Natural killer cell (primary cell): ENCODE data around the gene MMP2. TPM values are rescaled to one million over a fixed set of nuclear protein-coding genes. Genes with fewer than 3 reads are reported as not detected.

Experiments used
- ATAC-seq, 3 donors: fragments of 150-1000 bp in 2 of 3; fragments of 200-7000 bp in 1 of 3; cut with Tn5 transposase; 1 replicate in 1 of 3; 2 replicates in 2 of 3; pipeline ENCODE4 v1.10.0; 2021; ENCODE audit warnings: mild to moderate bottlenecking in 2 of 3, moderate library complexity in 2 of 3
- DNase-seq, 2 donors: peaks; one replicate each; pipeline versions ENCODE4 v3.0.0 to v3.0.0-alpha.2; 2013 to 2021; ENCODE audit warnings: mixed read lengths in 1 of 2
- H3K27ac ChIP-seq: one replicate; pipeline ENCODE4 v1.5.1; 2013; ENCODE audit warnings: mild to moderate bottlenecking, low read length
- H3K27me3 ChIP-seq: one replicate; pipeline ENCODE4 v1.6.1; 2013; ENCODE audit warnings: low read length; ENCODE audit not compliant: control insufficient read depth, insufficient read depth
- H3K36me3 ChIP-seq: one replicate; pipeline ENCODE4 v1.6.1; 2013; ENCODE audit warnings: low read length; ENCODE audit not compliant: control insufficient read depth, insufficient read depth
- H3K4me1 ChIP-seq: one replicate; pipeline ENCODE4 v1.6.1; 2013; ENCODE audit warnings: low read length; ENCODE audit not compliant: control insufficient read depth, insufficient read depth
- H3K4me3 ChIP-seq: one replicate; pipeline ENCODE4 v1.5.1; 2013; ENCODE audit warnings: low read length
- H3K9me3 ChIP-seq: one replicate; pipeline ENCODE4 v1.6.1; 2013; ENCODE audit warnings: low read length; ENCODE audit not compliant: control insufficient read depth, insufficient read depth
- H3K27ac Mint-ChIP-seq, 2 donors: one replicate each; pipeline ENCODE4 v1.8.0; 2022; ENCODE audit warnings: mild to moderate bottlenecking in 2 of 2, mixed read lengths in 2 of 2, moderate library complexity in 1 of 2
- H3K27me3 Mint-ChIP-seq, 2 donors: one replicate each; pipeline ENCODE4 v1.8.0; 2022; ENCODE audit warnings: low read depth in 2 of 2, mixed read lengths in 2 of 2
- H3K36me3 Mint-ChIP-seq: one replicate; pipeline ENCODE4 v1.8.0; 2022; ENCODE audit warnings: mixed read lengths
- H3K4me1 Mint-ChIP-seq, 2 donors: one replicate each; pipeline ENCODE4 v1.8.0; 2022; ENCODE audit warnings: mixed read lengths in 2 of 2
- H3K4me3 Mint-ChIP-seq: one replicate; pipeline ENCODE4 v1.8.0; 2022; ENCODE audit warnings: mild to moderate bottlenecking, moderate library complexity, mixed read lengths
- H3K9me3 Mint-ChIP-seq, 2 donors: one replicate each; pipeline ENCODE4 v1.8.0; 2022; ENCODE audit warnings: mixed read lengths in 2 of 2
- WGBS: methylation state at CpG from one replicate; pipeline ENCODE4 v1.1.7; 2013; ENCODE audit warnings: missing lambda C conversion rate; ENCODE audit not compliant: insufficient coverage; 5-methylcytosine and 5-hydroxymethylcytosine counted together
- intact Hi-C: fragments of 100-400 bp; cut with micrococcal nuclease; formaldehyde crosslinking; loops from one replicate; pipeline ENCODE4 v1.14.2; 2022
- total RNA-seq, 4 donors: library from RNA; stranded (reverse); fragments of 120-200 nt in 1 of 4; gene quantifications; one replicate each; pipeline versions ENCODE4 v1.2.3 to v1.2.4, GENCODE V29; 2013 to 2022
- TF ChIP-seq, protein P1 (sequence below): fragments of 200-600 bp; IDR thresholded peaks from one replicate; pipeline ENCODE4 v1.8.0; 2022; ENCODE audit warnings: antibody characterized with exemption

The MMP2 gene
- total RNA-seq, 3 donors from 2014 or later (not counting 1 experiment from before 2014, with no cell fraction given), result not detected

GRCh38 chr16:55447231-55447630, 31.8 kb upstream of the MMP2 start:
- no peak for DNase-seq
- TF ChIP-seq, protein P1, sequence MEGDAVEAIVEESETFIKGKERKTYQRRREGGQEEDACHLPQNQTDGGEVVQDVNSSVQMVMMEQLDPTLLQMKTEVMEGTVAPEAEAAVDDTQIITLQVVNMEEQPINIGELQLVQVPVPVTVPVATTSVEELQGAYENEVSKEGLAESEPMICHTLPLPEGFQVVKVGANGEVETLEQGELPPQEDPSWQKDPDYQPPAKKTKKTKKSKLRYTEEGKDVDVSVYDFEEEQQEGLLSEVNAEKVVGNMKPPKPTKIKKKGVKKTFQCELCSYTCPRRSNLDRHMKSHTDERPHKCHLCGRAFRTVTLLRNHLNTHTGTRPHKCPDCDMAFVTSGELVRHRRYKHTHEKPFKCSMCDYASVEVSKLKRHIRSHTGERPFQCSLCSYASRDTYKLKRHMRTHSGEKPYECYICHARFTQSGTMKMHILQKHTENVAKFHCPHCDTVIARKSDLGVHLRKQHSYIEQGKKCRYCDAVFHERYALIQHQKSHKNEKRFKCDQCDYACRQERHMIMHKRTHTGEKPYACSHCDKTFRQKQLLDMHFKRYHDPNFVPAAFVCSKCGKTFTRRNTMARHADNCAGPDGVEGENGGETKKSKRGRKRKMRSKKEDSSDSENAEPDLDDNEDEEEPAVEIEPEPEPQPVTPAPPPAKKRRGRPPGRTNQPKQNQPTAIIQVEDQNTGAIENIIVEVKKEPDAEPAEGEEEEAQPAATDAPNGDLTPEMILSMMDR, result no peak
- WGBS, result 86% methylated on average over 11 of the region's 12 CpGs
- Histone ChIP-seq H3K4me1 (no peaks in the 10 kb centered on the region), H3K9me3 (no peaks in the 10 kb centered on the region), H3K4me3 (no peak overlapping the region), H3K36me3 (no peaks in the 10 kb centered on the region), H3K27ac (no peak overlapping the region), H3K27me3 (no peaks in the 10 kb centered on the region)
- H3K4me1 Mint-ChIP-seq, result no peaks in the 10 kb centered on the region
- no peak for ATAC-seq
- no peak overlapping the region for H3K4me3 Mint-ChIP-seq
- no peak overlapping the region for H3K27ac Mint-ChIP-seq
- no peaks in the 10 kb centered on the region for H3K9me3 Mint-ChIP-seq
- H3K36me3 Mint-ChIP-seq, result no peaks in the 10 kb centered on the region
- intact Hi-C loops, result no loop called here
- H3K27me3 Mint-ChIP-seq, result peaks cover 0 to 4% of the 10 kb centered on the region in 2 donors

DNA sequence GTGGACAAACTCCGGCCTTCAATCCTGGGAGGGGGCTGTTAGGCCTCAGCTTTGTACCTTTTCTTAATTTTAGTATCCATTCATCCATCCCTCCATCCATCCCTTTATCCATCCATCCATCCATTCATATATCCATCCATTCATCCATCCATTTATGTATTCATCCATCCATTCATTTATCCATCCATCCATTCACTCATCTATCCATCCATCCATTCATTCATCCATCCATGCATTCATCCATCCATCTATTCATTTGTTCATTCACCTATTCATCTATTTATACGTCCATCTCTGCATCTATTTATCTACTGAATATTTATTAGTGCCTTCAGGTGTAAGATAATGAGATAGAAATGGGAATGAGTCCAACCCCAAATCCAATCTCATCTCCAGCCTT, 26.0 kb upstream of the MMP2 start:
- DNase-seq (no peak), ATAC-seq (no peak)
- no peaks in the 10 kb centered on the region for H3K9me3 ChIP-seq
- Mint-ChIP-seq H3K36me3 (no peaks in the 10 kb centered on the region), H3K4me3 (no peak overlapping the region), H3K4me1 (no peaks in the 10 kb centered on the region), H3K9me3 (no peaks in the 10 kb centered on the region), H3K27ac (no peak overlapping the region), H3K27me3 (peaks cover 0 to 7% of the 10 kb centered on the region in 2 donors)
- H3K27me3 ChIP-seq, result no peaks in the 10 kb centered on the region
- no peaks in the 10 kb centered on the region for H3K36me3 ChIP-seq
- intact Hi-C loops, result no loop called here
- WGBS, result 50% methylated on average over 1 of the region's 2 CpGs
- no peak overlapping the region for H3K4me3 ChIP-seq
- TF ChIP-seq, protein P1, result no peak
- H3K4me1 ChIP-seq, result no peaks in the 10 kb centered on the region
- no peak overlapping the region for H3K27ac ChIP-seq

- Histone ChIP-seq H3K27me3 (no peaks in the 10 kb centered on the region), H3K27ac (no peak overlapping the region), H3K4me1 (no peaks in the 10 kb centered on the region), H3K36me3 (no peaks in the 10 kb centered on the region), H3K4me3 (no peak overlapping the region), H3K9me3 (no peaks in the 10 kb centered on the region)
- TF ChIP-seq, protein P1, result no peak
- Mint-ChIP-seq H3K9me3 (no peaks in the 10 kb centered on the region), H3K36me3 (no peaks in the 10 kb centered on the region), H3K27me3 (peaks cover 0 to 7% of the 10 kb centered on the region in 2 donors), H3K4me3 (no peak overlapping the region), H3K27ac (no peak overlapping the region), H3K4me1 (no peaks in the 10 kb centered on the region)
- WGBS, result 78% methylated on average over 2 of the region's 2 CpGs
- intact Hi-C loops, result no loop called here
- ATAC-seq, result no peak
- DNase-seq, result no peak
Measured at GRCh38 chr16:55453909-55454308, 25.1 kb upstream of the MMP2 start.

- ATAC-seq (no peak), DNase-seq (no peak)
- H3K4me3 ChIP-seq, result no peak overlapping the region
- Mint-ChIP-seq H3K36me3 (no peaks in the 10 kb centered on the region), H3K27me3 (peaks cover 0 to 7% of the 10 kb centered on the region in 2 donors), H3K27ac (no peak overlapping the region), H3K4me3 (no peak overlapping the region), H3K9me3 (no peaks in the 10 kb centered on the region), H3K4me1 (no peaks in the 10 kb centered on the region)
- H3K27me3 ChIP-seq, result no peaks in the 10 kb centered on the region
- intact Hi-C loops, result no loop called here
- no peaks in the 10 kb centered on the region for H3K9me3 ChIP-seq
- H3K27ac ChIP-seq, result no peak overlapping the region
- no peaks in the 10 kb centered on the region for H3K36me3 ChIP-seq
- 83% methylated on average over 5 of the region's 6 CpGs for WGBS
- TF ChIP-seq, protein P1, result no peak
- H3K4me1 ChIP-seq, result no peaks in the 10 kb centered on the region
Measured at GRCh38 chr16:55454861-55455260, 24.1 kb upstream of the MMP2 start.
